HepG2 (cell line): ENCODE results near the gene ETS1. TPM values are rescaled to one million over a fixed set of nuclear protein-coding genes. Genes with fewer than 3 reads are reported as not detected.

Experiments used
- ATAC-seq: fragments of 200-7000 bp; cut with Tn5 transposase; 3 replicates; pipeline ENCODE4 v1.9.1; 2020; ENCODE audit warnings: mild to moderate bottlenecking, moderate library complexity
- BruUV-seq: library from RNA; stranded (reverse); fragments of 400-500 nt; replicated peaks from 2 replicates; lab custom pipeline; 2021; lab: Mats Ljungman, UMichigan
- CTCF ChIA-PET: fragments of 300-600 bp; formaldehyde crosslinking; extraction: SDS; loops from one replicate; lab custom pipeline; 2021; ENCODE audit warnings: low total read pairs, inconsistent platforms, low intra/inter-chr PET ratio; lab: Yijun Ruan, JAX
- POLR2A ChIA-PET: fragments of 350-600 bp; sonication (Branson Sonifier 250); formaldehyde crosslinking; loops from one replicate; lab custom pipeline; 2020; ENCODE audit warnings: antibody characterized with exemption, inconsistent platforms; lab: Yijun Ruan, JAX
- DNase-seq: peaks from one replicate; pipeline ENCODE4 v3.0.0-alpha.2; 2015; ENCODE audit warnings: low spot score
- FAIRE-seq: peaks from 3 replicates; lab custom pipeline; 2011; peaks lifted over from hg19 to GRCh38; lab: Jason Lieb, UNC
- H2AFZ ChIP-seq: one replicate; pipeline ENCODE4 v1.6.1; 2011; ENCODE audit warnings: low read length, inconsistent platforms
- H3K27ac ChIP-seq: fragments of 300-600 bp; 3 replicates; pipeline ENCODE4 v1.8.0; 2011; ENCODE audit warnings: mixed run types, mild to moderate bottlenecking, mixed read lengths, low read length, inconsistent platforms; ENCODE audit not compliant: insufficient read depth; ENCODE audit errors: extremely low read length
- H3K27me3 ChIP-seq, 2 experiments: fragments of 200-600 bp in 1 of 2; 2 replicates in 1 of 2; 3 replicates in 1 of 2; pipeline versions ENCODE4 v1.6.0 to v1.8.0; 2011; ENCODE audit warnings: low read length in 2 of 2, mild to moderate bottlenecking in 2 of 2, moderate library complexity in 2 of 2, inconsistent platforms in 1 of 2; ENCODE audit not compliant: insufficient read depth in 2 of 2, control insufficient read depth in 1 of 2
- H3K36me3 ChIP-seq, 2 experiments: fragments of 200-600 bp in 1 of 2; replicated peaks in 1 of 2; 2 replicates in 1 of 2; 3 replicates in 1 of 2; pipeline versions ENCODE4 v1.5.1 to v1.8.0; 2011; ENCODE audit warnings: low read length in 2 of 2, inconsistent platforms in 1 of 2; ENCODE audit not compliant: insufficient read depth in 2 of 2, control insufficient read depth in 1 of 2
- H3K4me1 ChIP-seq: 2 replicates; pipeline ENCODE4 v1.5.1; 2012; ENCODE audit warnings: low read length, inconsistent platforms; ENCODE audit not compliant: insufficient read depth
- H3K4me2 ChIP-seq: 2 replicates; pipeline ENCODE4 v1.6.0; 2011; ENCODE audit warnings: low read depth, low read length, inconsistent platforms
- H3K4me3 ChIP-seq, 3 experiments: fragments of 200-600 bp in 1 of 3; sonication (generic), shearing (Covaris generic) in 1 of 3; replicated peaks in 1 of 3; 2 replicates each; pipeline ENCODE4 v1.5.1; 2011 to 2016; ENCODE audit warnings: low read length in 3 of 3, inconsistent platforms in 2 of 3, low read depth in 2 of 3, mild to moderate bottlenecking in 2 of 3, control low read depth in 1 of 3, mixed read lengths in 1 of 3; ENCODE audit not compliant: insufficient read depth in 1 of 3
- H3K79me2 ChIP-seq: one replicate; pipeline ENCODE4 v1.6.1; 2011; ENCODE audit warnings: low read length, inconsistent platforms; ENCODE audit not compliant: insufficient read depth
- H3K9ac ChIP-seq: 2 replicates; pipeline ENCODE4 v1.6.0; 2011; ENCODE audit warnings: mild to moderate bottlenecking, low read depth, low read length, inconsistent platforms; ENCODE audit not compliant: insufficient read depth
- H3K9me3 ChIP-seq: 2 replicates; pipeline ENCODE4 v1.5.1; 2012; ENCODE audit warnings: mild to moderate bottlenecking, low read length
- H4K20me1 ChIP-seq: 2 replicates; pipeline ENCODE4 v1.6.0; 2011; ENCODE audit warnings: inconsistent platforms, mild to moderate bottlenecking, low read length, moderate library complexity; ENCODE audit not compliant: insufficient read depth
- FOSL2 ChIP-seq: sonication (generic); formaldehyde crosslinking; IDR thresholded peaks from 2 replicates; pipeline ENCODE4 v1.4.0; 2020; ENCODE audit warnings: missing genetic modification reagents
- HNF4A ChIP-seq: sonication (generic); formaldehyde crosslinking; IDR thresholded peaks from 2 replicates; pipeline ENCODE4 v1.4.0; 2020; ENCODE audit warnings: missing genetic modification reagents
- MED1 ChIP-seq: sonication (generic); formaldehyde crosslinking; IDR thresholded peaks from 2 replicates; pipeline ENCODE4 v1.4.0; 2020; ENCODE audit warnings: missing genetic modification reagents
- MNT ChIP-seq: fragments of 450-650 bp; IDR thresholded peaks from 2 replicates; pipeline ENCODE4 v1.6.1; 2016
- MXI1 ChIP-seq: IDR thresholded peaks from 3 replicates; pipeline ENCODE4 v1.6.1; 2012; ENCODE audit warnings: low read depth, low read length, inconsistent platforms, borderline replicate concordance
- NFKBIZ ChIP-seq: IDR thresholded peaks from 2 replicates; pipeline ENCODE4 v1.6.1; 2018; ENCODE audit warnings: missing genetic modification reagents, missing compliant biosample characterization
- NKX3-1 ChIP-seq: sonication (generic); formaldehyde crosslinking; IDR thresholded peaks from 2 replicates; pipeline ENCODE4 v1.5.0; 2020; ENCODE audit warnings: missing genetic modification reagents
- SOX13 ChIP-seq, 3 experiments: fragments of 450-650 bp in 1 of 3; sonication (generic) in 1 of 3; formaldehyde crosslinking in 1 of 3; IDR thresholded peaks in 2 of 3; conservative IDR thresholded peaks in 1 of 3; 2 replicates each; pipeline versions ENCODE4 v1.5.0 to v1.6.1; 2016 to 2020; ENCODE audit warnings: antibody characterized with exemption in 1 of 3, mild to moderate bottlenecking in 1 of 3, missing compliant biosample characterization in 1 of 3, missing genetic modification reagents in 1 of 3, moderate library complexity in 1 of 3
- SOX5 ChIP-seq: IDR thresholded peaks from 2 replicates; pipeline ENCODE4 v1.6.1; 2016; ENCODE audit warnings: borderline replicate concordance
- ZNF337 ChIP-seq: sonication (generic); formaldehyde crosslinking; IDR thresholded peaks from 2 replicates; pipeline ENCODE4 v1.5.1; 2020; ENCODE audit warnings: missing genetic modification reagents, low read depth, mild to moderate bottlenecking, borderline replicate concordance
- ZNF33A ChIP-seq: sonication (generic); formaldehyde crosslinking; IDR thresholded peaks from 2 replicates; pipeline ENCODE4 v1.5.1; 2020; ENCODE audit warnings: missing genetic modification reagents, mild to moderate bottlenecking, moderate library complexity, borderline replicate concordance
- ZNF574 ChIP-seq: sonication (generic); formaldehyde crosslinking; IDR thresholded peaks from 2 replicates; pipeline ENCODE4 v1.4.0; 2020; ENCODE audit warnings: missing genetic modification reagents
- ZNF878 ChIP-seq: sonication (generic); formaldehyde crosslinking; IDR thresholded peaks from 2 replicates; pipeline ENCODE4 v1.8.1; 2023; ENCODE audit warnings: mild to moderate bottlenecking, missing genetic modification reagents, moderate library complexity
- ZSCAN9 ChIP-seq: IDR thresholded peaks from 2 replicates; pipeline ENCODE4 v1.6.1; 2016; ENCODE audit warnings: borderline replicate concordance
- whole genome bisulfite sequencing: methylation state at CpG from one replicate; pipeline ENCODE4 v1.1.6; 2017; ENCODE audit warnings: low lambda C conversion rate; 5-methylcytosine and 5-hydroxymethylcytosine counted together
- in situ Hi-C: cut with HindIII; loops from 2 replicates; pipeline ENCODE4 v1.10.0; 2017; ENCODE audit warnings: low pct_unique_long_range_greater_than_20kb; ENCODE audit not compliant: extremely low pct_ligation_motif_present
- intact Hi-C: fragments of 100-400 bp; cut with micrococcal nuclease; formaldehyde crosslinking; loops from one replicate; pipeline ENCODE4 v1.10.0; 2022; ENCODE audit not compliant: unreplicated experiment
- polyA plus RNA-seq, 8 experiments: library from polyadenylated mRNA; depleted of rRNA in 3 of 8; stranded (reverse) in 7 of 8; unstranded in 1 of 8; fragments of >200 nt; fragmentation: Illumina TruSeq in 4 of 8; extraction: Trizol in 4 of 8; gene quantifications; 2 replicates each; pipeline versions ENCODE4 v1.2.1 to v1.2.3, GENCODE V29; 2011 to 2016; ENCODE audit warnings: low read depth in 4 of 8, missing spikeins in 1 of 8, mixed read lengths in 1 of 8; ENCODE audit not compliant: insufficient read depth in 1 of 8
- total RNA-seq, 5 experiments: library from RNA; depleted of rRNA; stranded (reverse); fragments of >200 nt; fragmentation: Illumina TruSeq; extraction: Trizol; gene quantifications; 2 replicates each; pipeline ENCODE4 v1.2.3, GENCODE V29; 2016; ENCODE audit warnings: low read depth in 1 of 5

Gene ETS1
- total and polyA plus RNA-seq, 2 of the 13 experiments (the other 11 are each of a cell fraction or from before 2014, with no cell fraction given): 0.18 to 0.34 TPM

DNA sequence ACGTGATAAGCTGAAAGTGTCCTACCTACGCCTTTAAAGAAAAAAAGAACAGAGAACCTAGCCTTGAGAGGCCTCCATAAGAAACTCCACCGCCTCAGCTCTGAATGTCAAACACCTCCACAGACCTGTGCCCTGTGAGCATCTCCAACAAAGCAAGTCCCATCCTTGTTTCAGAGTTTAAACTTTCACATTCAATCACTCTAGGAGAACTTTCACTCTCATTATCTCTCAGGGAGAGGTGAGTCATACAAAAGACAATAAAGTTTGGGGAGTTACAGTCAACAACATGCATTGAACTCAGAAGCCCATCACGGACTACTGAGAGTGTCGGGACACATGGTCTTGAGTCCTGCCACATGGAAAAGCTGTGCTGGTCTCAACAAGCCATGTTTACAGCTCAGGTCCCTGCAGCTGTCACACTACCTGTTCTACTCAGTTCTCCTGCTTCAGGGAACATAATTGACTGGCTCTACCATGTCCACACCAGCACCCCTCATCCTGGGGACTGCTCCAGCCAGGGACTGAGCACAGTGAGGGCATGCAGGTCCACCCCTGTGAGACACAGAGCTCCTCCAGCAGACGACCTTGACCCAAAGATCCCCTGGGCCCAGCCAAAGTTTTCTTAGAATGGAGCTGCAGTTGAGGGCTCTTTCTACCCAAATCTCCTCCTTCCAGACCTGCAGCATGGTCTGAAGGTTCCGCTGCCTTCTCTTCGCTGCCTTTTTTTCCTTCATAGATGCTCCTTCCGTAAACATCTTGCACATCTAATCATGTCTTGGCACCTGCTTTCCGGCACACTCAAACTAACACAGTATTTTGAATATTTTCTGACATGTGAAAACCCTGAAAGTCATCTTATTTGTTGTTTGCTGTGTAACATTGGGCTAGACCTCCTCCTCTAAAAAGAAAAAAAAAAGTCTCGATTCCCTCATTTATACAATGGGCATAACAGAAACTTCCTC lies 114.9 kb downstream of the ETS1 start:
- Histone ChIP-seq H3K27me3 (no peaks in the 10 kb centered on the region; a peak in 1 of 5 replicates), H3K9me3 (no peaks in the 10 kb centered on the region), H3K4me3 (no peak overlapping the region), H4K20me1 (no peaks in the 10 kb centered on the region), H3K4me2 (no peak overlapping the region), H3K36me3 (no peaks in the 10 kb centered on the region), H3K4me1 (peaks cover 11% of the 10 kb centered on the region), H3K27ac (no peak overlapping the region), H2AFZ (no peak overlapping the region), H3K9ac (no peak overlapping the region), H3K79me2 (no peaks in the 10 kb centered on the region)
- intact Hi-C loops: no loop called here
- DNase-seq (peak; percentile 35), FAIRE-seq (no peak), ATAC-seq (peak; percentile 32)
- TF ChIP-seq SOX13 (IDR thresholded peaks at IDR 0.05): no peak
- 0 out of 4 replicates have a peak, but pooled peaks of 1 of the 2 experiments have one; percentile 10 for TF ChIP-seq SOX13 (CRISPR knock-in tag; conservative IDR thresholded peaks at IDR 0.05 in 1 of 2, IDR thresholded peaks at IDR 0.05 in 1 of 2)
- peak; percentile 42; the same call in 1 of the 3 replicates for TF ChIP-seq MXI1
- no peak for TF ChIP-seq NKX3-1 (CRISPR knock-in tag)
- peak; percentile 64 for TF ChIP-seq FOSL2
- TF ChIP-seq ZSCAN9: no peak
- no peak for TF ChIP-seq ZNF574
- no peak for TF ChIP-seq ZNF878
- TF ChIP-seq MNT: peak; percentile 68
- TF ChIP-seq ZNF33A: no peak
- TF ChIP-seq ZNF337 (CRISPR knock-in tag): no peak
- TF ChIP-seq NFKBIZ: no peak
- TF ChIP-seq HNF4A (CRISPR knock-in tag): no peak
- TF ChIP-seq MED1 (CRISPR knock-in tag): no peak
- peak; percentile 20; the same call in 1 of the 2 replicates for TF ChIP-seq SOX5 (CRISPR knock-in tag)
- in situ Hi-C loops: no loop called here
- 37% methylated on average over 11 of the region's 11 CpGs for WGBS
- POLR2A ChIA-PET: interaction anchor here (1.5 kb wide), 1 partner anchor 23 kb away, joined by 3 read pairs; no protein-coding TSS in a partner anchor
- CTCF ChIA-PET: no interaction called here
- BruUV-seq: no TSS peak
